GM19240 (cell line): ENCODE results near the gene SYCN.
"Not testable (repeated sequence)": the region's sequence is repeated elsewhere in the genome, so short reads cannot be mapped to it uniquely, and the experiment has no call there.

Experiments used
- DNase-seq: peaks from one replicate; pipeline ENCODE4 v3.0.0; 2011; ENCODE audit warnings: low spot score; ENCODE audit not compliant: insufficient read length

The SYCN gene

GRCh38 chr19:39224910-39225309, 20.8 kb upstream of the SYCN start:
- no peak for DNase-seq

GRCh38 chr19:39223703-39224279, 19.7 kb upstream of the SYCN start:
- DNase-seq: no peak

GRCh38 chr19:39219108-39219507, 15.0 kb upstream of the SYCN start:
- not testable (repeated sequence) for DNase-seq

- no peak for DNase-seq
Observed at GRCh38 chr19:39218230-39219007, 14.4 kb upstream of the SYCN start.

DNA sequence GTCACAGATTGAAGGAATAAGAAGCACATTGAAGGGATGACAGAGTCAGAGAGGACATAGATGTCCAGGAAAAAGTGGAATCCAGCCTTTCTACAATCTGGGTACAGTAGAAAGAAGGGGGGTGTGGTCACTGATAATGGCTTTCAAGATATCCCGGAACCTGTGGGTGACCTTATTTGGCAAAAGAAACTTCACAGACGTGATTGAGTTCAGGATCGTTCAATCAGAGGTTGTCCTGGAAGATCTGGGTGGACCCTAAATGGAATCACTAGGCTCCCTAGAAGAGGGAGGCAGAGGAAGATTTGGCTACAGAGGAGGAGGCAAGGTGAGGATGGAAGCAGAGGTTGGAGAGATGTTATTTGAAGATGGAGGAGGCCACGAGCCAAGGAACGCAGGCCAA, 13.0 kb upstream of the SYCN start:
- DNase-seq: no peak

DNA sequence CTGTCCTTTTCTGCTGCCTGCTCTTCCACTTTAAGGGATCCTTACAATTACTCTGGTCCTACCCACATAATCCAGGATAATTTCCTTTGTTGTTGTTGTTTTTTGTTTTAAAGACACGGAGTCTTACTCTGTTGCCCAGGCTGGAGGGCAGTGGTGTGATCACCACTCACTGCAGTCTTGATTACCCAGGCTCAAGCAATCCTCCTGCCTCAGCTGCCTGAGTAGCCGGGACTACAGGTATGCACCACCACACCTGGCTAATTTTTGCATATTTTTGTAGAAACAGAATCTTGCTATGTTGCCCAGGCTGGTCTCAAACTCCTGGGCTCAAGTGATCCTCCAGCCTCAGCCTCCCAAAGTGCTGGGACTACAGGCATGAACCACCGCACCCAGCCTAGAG, 11.3 kb upstream of the SYCN start:
- not testable (repeated sequence) for DNase-seq

GRCh38 chr19:39212375-39212742, 8.3 kb upstream of the SYCN start:
- DNase-seq: no peak

DNA sequence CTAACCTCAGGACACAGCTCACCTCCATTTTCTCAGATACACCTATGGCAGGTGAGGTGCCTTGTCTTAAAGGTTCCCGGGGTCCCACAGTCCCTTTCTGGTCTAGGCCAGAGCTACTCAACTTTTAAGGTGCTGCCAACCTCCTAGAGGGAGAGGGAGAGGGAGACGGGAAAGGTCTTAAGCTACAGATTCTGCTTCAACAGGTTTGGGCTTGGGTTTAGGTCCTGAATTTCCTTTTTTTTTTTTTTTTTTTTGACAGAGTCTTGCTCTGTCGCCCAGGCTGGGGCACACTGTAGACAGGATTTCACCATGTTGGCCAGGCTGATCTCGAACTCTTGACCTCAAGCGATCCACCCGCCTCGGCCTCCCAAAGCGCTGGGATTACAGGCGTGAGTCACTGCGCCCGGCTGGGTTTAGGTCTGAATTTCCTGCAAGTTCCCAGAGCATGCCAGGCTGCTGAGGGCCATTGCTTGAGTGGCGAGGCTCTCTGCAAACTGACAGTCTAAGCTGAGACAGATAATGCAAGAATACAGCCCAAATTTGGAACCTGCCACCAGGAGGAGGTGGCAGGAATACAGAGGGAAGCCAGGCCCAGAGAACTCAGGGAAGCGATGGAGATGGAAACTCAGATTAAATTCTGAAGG, 7.8 kb upstream of the SYCN start:
- no peak for DNase-seq

GRCh38 chr19:39209196-39209595, 5.1 kb upstream of the SYCN start:
- no peak for DNase-seq

DNA sequence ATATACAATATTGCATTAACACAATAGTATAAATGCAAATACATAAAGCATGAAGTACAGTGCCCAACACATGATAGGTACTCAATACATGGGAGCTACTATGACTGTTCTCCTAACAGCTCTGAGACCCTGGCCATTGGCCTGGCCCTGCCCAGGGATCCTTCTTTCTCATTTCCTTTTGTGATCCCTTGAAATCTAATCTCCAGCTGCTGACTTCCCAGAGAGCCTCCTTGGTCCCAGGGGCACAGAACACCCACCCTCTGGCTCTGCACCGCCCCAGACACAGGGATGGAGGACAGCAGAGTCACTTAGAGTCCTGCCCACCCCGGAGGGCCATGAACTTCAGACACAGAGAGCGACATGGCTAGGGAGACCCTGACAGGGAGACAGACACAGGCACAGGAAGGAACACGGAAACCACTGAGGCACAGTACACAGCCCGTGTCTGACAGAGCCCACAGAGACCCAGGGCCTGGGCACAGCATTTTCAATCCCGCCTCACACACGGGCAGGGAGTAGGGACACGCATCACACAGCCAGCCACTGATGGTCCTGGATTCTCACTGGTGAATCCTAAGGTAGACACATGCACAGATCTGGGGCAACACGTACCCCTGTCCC, 4.2 kb upstream of the SYCN start:
- no peak for DNase-seq

DNA sequence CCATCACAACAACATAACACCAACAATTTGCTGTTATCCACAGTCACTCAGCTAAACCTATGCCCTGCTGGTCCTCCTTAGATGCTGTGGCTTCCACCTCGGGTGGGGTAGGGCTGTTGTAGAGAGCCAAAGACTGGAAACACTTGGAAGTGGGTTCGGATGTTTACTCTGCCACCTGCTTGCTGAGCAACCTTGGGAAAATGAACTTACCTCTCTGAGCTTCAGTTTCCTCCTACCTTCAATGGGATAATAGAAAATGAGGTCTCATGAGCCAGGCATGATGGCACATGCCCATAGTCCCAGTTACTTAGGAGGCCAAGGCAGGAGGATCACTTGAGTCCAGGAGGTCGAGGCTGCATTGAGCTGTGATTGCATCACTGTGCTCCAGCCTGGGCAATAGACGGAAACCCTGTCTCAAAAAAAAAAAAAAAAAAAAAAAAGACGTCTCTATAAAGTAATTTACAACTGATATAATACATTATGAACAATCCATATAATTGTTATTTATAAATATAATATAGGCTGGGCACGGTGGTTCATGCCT, 3.3 kb upstream of the SYCN start:
- DNase-seq: no peak

GRCh38 chr19:39206122-39206521, 2.1 kb upstream of the SYCN start:
- DNase-seq: no peak

- DNase-seq: no peak
Observed at GRCh38 chr19:39205449-39205764, 1.3 kb upstream of the SYCN start.

DNA sequence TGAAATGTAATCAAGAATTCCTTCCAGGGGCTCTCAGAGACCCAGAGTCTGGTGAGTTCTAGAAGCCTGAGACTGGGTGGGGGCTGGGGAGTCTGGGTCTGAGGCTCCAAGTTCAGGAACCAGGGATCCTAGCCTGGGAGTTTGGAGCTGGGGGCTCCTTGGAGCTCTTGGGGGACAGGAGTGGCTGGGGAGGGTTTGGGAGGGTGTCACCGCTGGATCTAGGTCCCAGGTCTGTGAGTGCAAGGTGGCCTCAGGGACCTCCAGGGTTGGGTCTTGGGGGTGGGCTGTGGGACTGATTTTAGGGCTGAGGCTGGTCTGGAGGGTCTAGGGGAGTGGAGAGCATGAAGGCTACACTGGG, 1.1 kb downstream of the SYCN start:
- no peak for DNase-seq

DNA sequence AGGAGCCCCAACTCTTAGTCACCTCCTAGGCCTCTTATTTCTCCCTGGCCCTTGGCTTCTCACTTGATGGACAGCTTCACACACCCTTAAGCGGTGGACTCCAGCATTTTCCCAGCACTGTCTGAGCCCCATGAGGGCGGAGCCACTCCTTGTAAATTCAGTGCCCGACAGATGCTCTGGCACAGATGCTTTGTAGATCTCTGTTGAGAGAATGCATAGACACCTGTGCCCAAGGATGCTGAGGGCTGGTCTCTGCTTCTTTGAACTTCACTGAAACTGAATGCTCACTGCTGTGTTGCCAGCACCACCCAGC, 3.3 kb downstream of the SYCN start:
- no peak for DNase-seq

GRCh38 chr19:39200066-39200802, 3.8 kb downstream of the SYCN start:
- DNase-seq: no peak

GRCh38 chr19:39199025-39199424, 5.0 kb downstream of the SYCN start:
- DNase-seq: no peak

GRCh38 chr19:39197808-39198207, 6.3 kb downstream of the SYCN start:
- no peak for DNase-seq

DNA sequence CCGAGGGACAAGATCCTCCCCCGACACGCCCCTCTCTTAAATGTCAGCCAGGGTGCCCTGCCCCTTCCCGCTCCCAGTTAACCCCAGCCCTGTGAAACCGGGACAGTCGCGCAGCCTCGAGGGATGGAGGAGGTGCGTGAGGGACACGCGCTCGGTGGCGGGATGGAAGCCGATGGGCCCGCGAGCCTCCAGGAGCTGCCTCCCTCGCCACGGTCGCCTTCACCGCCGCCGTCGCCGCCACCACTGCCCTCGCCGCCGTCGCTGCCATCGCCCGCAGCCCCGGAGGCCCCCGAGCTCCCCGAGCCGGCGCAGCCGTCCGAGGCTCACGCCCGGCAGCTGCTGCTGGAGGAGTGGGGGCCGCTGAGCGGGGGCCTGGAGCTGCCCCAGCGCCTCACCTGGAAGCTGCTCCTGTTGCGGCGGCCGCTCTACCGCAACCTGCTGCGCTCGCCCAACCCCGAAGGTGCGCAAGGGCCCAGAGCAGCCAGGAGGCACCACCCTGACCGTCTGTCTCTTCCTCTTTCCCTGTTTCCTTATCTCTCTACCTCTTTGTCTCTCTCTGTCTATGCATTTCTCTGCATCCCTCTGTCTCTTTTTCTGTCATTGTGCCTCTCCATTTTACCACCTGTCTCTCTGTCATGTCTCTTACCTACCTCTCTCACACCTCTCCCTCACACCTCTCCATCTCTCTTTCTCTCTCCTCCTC, 7.1 kb downstream of the SYCN start, which contains the start of gene NCCRP1:
TSS of gene NCCRP1 (plus strand) at position 105 of the 703 bp plus-strand sequence. CDS start at position 124, 19 bp downstream.
- DNase-seq: no peak

DNA sequence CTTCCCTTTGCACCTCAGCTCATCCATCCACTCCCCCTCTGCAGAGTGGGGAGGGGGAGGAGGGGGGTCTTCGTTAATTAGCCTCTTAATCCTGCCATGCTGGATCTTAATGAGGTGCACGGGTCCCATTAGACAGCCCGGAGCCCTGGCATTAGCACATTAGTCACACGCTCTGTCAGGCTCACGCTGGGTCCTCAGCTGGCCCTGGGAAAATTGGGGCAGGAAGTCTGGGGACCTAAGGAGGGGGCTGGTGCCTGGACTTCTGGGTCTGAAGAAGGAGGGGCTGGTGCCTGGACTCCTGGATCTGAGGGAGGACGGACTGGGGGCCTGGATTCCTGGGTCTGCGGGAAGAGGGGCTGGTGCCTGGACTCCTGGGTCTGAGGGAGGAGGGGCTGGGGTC, 7.7 kb downstream of the SYCN start:
- no peak for DNase-seq

- no peak for DNase-seq
Observed at GRCh38 chr19:39195755-39196154, 8.3 kb downstream of the SYCN start.
